Germinal center (tissue), 1 donor: ENCODE results near the gene PDCD1.

Source experiments
- DNase-seq: peaks from one replicate; pipeline ENCODE4 v3.0.0; 2012; ENCODE audit warnings: mixed read lengths, low spot score

The PDCD1 gene

DNA sequence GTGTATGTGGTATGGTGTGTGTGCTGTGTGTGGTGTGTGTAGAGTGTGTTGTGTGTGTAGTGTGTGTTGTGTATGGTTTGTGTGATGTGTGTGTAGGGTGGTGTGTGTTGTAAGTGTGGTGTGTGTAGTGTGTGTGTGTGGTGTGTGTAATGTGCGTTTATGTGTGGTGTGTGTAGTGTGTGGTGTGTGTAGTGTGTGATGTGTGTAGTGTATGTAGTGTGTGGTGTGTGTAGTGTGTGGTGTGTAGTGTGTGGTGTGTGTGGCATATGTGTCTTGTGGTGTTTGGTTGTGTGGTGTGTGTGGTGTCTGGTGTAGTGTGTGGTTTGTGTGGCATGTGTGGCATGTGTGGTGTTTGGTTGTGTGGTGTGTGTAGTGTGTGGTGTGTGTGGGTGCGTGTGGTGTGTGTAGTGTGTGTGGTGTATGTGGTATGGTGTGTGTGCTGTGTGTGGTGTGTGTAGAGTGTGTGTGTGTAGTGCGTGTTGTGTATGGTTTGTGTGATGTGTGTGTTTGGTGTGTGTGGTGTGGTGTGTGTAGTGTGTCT is 6.8 kb upstream of the PDCD1 start:
- no peak for DNase-seq

- no peak for DNase-seq
Measured at GRCh38 chr2:241864850-241865213, 6.1 kb upstream of the PDCD1 start.

DNA sequence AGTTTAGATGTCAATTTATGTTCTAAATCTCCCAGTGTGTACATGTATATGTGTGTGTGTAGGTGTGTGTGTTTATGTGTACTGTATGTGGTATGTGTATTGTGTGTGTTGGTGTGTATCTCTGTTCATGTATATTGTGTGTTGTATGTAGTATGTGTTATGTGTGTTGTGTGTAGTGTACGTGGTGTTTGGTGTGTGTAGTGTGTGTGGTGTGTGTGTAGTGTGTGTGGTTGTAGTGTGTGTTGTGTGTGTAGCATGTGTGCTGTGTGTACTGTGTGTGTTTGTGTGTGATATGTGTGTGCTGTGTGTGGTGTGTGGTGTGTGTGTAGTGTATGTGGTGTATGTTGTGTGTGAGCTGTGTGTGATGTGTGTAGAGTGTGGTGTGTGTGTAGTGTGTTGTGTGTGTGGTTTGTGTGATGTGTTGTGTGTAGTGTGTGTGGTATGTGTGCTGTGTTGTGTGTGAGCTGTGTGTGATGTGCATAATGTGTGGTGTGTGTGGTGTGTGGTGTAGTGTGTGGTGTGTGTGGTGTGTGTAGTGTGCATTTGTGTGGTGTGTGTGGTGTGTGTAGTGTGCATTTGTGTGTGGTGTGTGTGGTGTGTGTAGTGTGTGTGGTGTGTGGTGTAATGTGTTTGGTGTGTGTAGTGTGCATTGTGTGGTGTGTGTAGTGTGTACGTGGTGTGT is 5.6 kb upstream of the PDCD1 start:
- DNase-seq: no peak

DNA sequence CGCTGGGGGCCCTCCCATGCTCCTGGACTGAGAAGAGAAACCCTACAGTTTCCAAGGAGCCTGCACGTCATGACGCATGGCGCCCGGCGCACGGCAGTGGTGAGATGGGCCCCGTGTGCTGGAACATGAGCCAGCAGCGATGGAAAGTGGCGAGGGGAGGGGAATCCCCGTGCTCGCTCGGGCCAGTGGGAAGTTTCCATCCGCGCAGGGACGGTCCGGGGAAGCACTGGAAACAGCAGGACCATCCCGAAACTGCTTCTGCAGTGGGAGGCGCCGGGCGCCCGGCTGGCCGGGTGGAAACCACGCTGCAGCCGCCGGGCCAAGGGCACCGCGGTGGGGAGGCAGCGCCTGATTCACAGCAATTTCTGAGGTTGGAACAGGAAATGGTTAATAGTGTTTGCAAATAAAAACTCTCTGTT is 4.9 kb upstream of the PDCD1 start:
- no peak for DNase-seq

DNA sequence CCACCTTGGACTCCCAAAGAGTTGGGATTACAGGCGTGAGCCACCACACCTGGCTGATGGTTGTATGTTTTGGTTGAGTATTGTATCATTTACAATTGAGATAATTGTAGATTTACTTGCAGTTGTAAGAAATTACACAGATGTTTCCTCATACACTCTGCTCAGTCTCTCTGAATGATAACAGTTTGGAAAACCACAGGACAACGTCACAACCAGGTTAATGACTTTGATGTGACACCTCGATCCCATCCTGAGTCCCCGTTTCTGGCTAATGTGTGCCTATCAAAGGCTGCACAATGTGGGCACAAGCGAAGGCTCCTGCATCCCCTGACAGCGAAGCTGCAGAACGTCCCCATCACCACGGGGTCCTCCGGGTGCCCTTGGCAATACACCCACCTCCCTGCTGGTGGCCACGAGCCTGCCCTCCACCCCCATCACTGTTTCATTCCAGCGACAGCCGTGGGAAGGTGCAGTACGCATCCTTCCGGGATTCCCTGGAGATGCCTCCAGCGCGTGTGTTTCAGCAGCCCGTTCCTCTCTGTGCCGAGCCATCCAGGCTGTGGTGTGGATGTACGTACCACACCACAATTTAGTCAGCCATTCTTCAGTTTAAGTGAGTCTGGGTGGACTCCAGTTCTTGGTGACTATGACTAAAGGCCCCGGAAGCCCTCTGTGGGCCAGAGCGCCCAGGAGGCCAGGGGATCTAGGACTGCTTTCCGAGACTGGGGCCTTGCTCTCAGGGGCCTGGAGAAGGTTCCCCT is 4.3 kb upstream of the PDCD1 start:
- no peak for DNase-seq

GRCh38 chr2:241862093-241862492 is 3.4 kb upstream of the PDCD1 start:
- DNase-seq: no peak

DNA sequence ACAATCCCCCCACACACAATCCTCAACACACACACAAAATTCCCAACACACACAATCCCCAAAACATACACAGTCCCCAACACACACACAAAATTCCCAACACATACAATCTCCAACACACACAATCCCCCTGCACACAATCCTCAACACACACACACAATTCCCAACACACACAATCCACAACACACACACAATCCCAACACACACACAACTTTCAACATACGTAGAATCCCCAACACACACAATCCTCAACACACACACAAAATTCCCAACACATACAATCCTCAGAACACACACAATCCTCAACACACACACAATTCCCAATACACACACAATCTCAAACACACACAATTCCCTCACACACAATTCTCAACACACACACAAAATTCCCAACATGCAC is 2.6 kb upstream of the PDCD1 start:
- no peak for DNase-seq

DNA sequence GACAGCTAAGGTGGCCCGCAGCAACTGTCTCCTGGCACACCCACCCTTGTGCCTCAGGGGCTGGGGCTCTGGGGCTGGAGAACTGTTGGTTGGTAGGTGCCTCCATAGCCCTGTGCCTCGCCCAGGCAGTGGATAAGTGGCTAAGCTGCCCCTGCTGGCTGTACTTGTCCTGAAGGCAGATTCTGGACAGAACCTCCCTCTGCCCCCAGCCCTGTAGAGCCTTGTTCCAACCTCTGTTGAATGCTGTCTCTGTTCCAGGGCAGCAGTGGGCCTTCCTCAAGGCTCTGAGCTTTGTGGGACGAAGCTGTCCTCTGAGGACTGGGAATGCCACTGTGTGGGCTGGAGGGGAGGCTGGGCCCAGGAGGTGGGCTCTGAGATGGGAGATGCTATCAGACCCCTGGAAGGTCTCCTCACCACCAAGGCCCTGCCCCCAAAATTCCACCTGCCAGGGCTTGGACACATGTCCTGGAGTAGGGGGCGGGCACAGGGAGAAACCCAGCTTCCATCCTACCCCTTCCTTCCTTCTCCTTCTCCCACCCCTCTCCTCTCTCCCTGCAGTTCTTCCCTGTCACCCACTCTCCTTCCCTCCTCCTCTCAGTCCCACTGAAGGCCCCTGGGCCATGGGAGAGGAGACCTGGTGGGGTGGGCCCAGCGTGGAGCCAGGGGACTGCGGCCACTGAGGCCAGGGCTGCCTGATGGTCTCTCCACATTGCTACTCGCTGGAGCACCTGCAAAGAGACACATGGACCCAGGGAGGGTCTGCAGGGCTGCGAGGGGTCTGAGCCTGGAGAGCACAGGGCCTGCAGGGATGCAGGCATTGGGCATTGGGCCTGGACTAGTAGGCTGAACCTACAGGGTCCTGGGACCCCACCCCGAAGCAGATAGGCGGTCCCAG is 1.7 kb upstream of the PDCD1 start:
- DNase-seq: no peak

- DNase-seq: peak; percentile 86
Measured at GRCh38 chr2:241859436-241860183, 916 bp upstream of the PDCD1 start.

- DNase-seq: no peak
Measured at GRCh38 chr2:241859017-241859435, 332 bp upstream of the PDCD1 start.

DNA sequence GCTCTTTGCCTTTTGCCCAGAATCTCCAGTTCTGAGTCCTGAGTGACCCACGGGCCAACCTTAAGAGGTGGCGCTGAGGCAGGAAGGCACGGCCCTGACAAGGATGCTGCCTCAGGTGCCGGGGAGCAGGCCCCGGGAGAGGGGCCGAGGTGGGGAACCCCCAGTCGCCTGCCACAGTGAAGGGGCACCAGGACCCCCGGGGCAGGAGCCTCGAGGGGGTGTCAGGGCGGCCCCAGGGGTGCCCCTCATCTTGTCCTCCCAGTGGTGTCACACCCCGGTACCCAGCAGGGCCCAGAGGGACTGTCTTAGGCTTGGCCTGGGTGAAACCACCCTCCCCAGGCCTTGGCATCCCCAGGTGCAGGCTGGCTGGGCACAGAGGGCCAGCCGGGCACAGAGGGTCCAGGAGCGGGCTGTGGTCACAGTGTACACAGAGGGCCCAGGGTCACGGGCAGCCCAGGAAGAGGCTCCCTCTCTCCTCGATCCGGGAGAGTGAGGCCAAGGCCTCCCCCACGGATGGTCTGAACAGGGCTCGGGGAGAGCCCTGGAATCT is 1.0 kb downstream of the PDCD1 start:
- no peak for DNase-seq

DNA sequence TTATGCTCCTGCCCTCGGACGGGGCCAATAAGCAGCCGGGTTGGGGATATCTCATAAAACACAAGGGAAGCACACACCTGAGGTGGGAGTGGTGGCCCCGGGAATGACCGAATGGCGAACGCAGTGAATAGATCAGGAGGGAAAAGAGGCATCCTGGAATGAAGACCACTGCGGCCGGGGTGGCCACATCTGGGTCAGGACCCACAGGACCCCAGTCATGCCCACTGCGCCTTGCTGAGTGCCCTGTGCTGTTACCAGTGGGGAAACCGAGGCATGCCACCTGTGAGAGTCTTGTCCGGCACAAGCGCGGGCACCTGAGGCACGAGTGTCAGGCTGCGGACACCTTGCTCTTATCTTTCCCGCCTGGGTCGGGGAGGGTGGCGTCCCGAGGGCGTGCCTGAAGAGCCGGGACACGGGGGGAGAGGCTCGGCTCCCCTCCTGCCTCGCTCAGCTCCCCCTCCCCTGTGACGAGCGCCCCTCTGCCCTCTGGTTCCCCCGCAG is 1.6 kb downstream of the PDCD1 start:
- no peak for DNase-seq

DNA sequence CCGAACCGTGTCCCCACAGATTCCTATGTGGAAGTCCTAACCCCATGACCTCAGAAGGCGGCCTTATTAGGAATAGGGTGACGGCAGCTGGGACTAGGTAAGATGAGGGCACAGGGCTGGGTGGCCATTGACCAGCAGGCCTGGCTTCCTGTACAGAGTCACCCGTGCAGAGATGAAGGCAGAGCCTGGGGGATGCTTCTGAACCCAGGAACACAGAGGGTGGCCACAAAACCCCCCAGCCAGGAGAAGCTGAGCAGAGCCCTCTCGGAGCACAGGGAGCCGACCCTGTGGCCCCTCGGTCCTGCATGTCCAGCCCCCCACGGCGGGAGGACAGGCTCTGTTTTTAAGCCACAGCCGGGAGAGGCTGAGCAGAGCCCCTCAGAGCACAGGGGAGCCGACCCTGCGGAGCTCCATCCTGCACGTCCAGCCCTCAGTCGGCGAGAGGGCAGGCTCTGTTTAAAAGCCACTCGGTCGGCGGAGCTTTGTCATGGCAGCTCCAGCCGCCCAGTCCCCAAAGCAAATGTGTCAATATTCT is 2.7 kb downstream of the PDCD1 start:
- DNase-seq: no peak

- no peak for DNase-seq
Measured at GRCh38 chr2:241855245-241855887, 3.3 kb downstream of the PDCD1 start.

DNA sequence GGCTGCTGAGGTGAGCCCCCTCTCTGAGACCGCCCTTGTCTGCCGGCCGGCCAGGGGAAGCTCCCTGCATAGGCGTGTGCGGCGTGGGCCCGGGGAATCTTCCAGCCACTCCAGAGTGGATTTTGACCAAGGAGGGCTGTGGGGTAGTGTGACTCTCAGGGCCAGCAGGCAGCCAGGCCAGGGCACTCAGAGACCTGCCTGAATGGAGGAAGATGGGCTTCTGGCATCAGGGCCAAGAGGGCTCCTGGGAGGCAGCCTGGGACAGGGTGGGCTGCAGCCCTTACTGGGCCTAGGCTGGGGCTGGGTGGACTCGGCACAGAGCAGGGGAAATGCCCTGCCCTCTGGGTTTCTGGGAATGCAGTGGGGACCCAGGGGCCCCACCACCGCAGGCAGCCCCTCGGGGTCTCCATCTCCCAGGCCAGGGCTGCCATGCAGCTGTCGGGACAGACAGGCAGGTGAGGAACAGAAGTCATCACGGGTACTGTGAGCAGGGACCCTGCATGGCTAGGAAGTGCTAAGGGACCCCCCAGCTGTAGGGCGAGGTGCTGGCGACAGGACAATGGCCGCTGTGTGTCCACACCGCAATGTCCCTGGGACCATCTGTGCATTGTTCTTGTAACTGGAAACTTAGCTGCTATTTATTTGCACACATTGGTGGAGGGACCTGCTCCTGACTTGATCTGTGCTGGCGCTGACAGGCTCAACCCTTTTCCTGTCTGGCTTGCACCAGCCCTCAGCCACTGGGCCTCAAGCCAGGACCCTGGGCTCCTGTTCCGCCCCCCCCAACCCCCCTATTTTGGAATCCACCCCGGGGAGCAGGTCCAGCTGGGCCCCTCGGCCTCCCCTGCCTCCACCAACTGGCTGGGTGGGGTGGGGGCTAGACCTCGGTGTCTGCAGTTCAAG is 4.1 kb downstream of the PDCD1 start:
- DNase-seq: no peak

- DNase-seq: no peak
Measured at GRCh38 chr2:241853651-241854341, 4.9 kb downstream of the PDCD1 start.

DNA sequence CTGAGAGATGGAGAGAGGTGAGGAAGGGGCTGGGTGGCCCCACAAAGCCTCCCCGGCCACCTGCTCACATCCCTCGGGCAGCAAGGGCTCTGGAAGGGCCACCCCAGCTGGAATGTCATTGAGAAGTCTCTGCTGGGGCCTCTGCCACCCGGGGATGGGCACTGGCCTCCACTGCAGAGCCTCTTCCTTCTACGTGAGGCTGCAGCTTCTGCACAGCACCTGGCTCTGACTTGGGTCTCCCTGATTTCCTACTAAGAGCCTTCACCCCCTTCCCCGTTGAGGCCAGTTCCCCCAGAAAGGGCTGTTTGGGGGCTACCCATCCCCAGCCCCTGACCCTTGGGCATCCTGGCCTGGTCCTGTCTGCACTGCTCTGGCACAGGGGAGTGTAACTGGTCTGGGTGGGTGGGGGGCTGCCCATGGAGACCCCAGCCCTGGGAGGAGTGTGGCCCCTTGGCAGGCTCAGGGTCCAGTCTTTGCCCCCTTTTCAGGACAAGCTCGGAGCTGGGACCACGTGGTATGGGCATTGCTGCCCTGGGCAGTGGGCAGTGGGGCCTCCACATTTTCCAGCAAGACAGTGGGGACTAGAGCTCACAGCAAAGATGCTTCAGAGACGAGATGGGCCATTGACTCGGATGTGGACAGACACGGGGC is 5.6 kb downstream of the PDCD1 start:
- DNase-seq: no peak
